ENCODE measurements around the gene IL13RA1.
A peak's percentile ranks its signal among the peaks of the same experiment; 100 is the strongest.
"Not testable (repeated sequence)": the region's sequence is repeated elsewhere in the genome, so short reads cannot be mapped to it uniquely, and the experiment has no call there.

The IL13RA1 gene

GRCh38 chrX:118795528-118796280 lies 68.3 kb downstream of the IL13RA1 start:
- Mint-ChIP-seq H3K27ac (no peak overlapping the region), H3K4me3 (no peak overlapping the region), H3K36me3 (peaks cover 15% of the 10 kb centered on the region), H3K27me3 (no peaks in the 10 kb centered on the region), H3K9me3 (no peaks in the 10 kb centered on the region), H3K4me1 (no peaks in the 10 kb centered on the region)
- ATAC-seq: no peak

GRCh38 chrX:118802857-118803256 lies 75.5 kb downstream of the IL13RA1 start:
- Mint-ChIP-seq H3K4me3 (no peak overlapping the region), H3K27me3 (no peaks in the 10 kb centered on the region), H3K36me3 (no peaks in the 10 kb centered on the region), H3K9me3 (no peaks in the 10 kb centered on the region), H3K27ac (no peak overlapping the region), H3K4me1 (peaks cover 5% of the 10 kb centered on the region)
- no peak for ATAC-seq

GRCh38 chrX:118807151-118808017 lies 80.0 kb downstream of the IL13RA1 start:
- Mint-ChIP-seq H3K36me3 (no peaks in the 10 kb centered on the region), H3K27me3 (no peaks in the 10 kb centered on the region), H3K9me3 (no peaks in the 10 kb centered on the region), H3K4me3 (no peak overlapping the region), H3K27ac (no peak overlapping the region), H3K4me1 (peaks cover 5% of the 10 kb centered on the region)
- ATAC-seq: peak; percentile 54

GRCh38 chrX:118817257-118817656 lies 89.9 kb downstream of the IL13RA1 start:
- H3K27me3 Mint-ChIP-seq, H3K4me1 Mint-ChIP-seq, ATAC-seq, H3K36me3 Mint-ChIP-seq, H3K4me3 Mint-ChIP-seq, H3K9me3 Mint-ChIP-seq, H3K27ac Mint-ChIP-seq: not testable (repeated sequence)

- peak; percentile 75 for ATAC-seq
- H3K4me3 Mint-ChIP-seq: peak within 1 kb of the TSS; percentile 86
- H3K36me3 Mint-ChIP-seq: no peaks in the 10 kb centered on the region
- peaks cover 49% of the 10 kb centered on the region for H3K27me3 Mint-ChIP-seq
- peak within 1 kb of the TSS; percentile 71 for H3K27ac Mint-ChIP-seq
- H3K4me1 Mint-ChIP-seq: peaks cover 30% of the 10 kb centered on the region
- H3K9me3 Mint-ChIP-seq: no peaks in the 10 kb centered on the region
Measured at GRCh38 chrX:118823263-118824172, 96.1 kb downstream of the IL13RA1 start, which contains the start of gene ZCCHC12. Gene ZCCHC12 (plus strand): TSS chrX:118823824. CDS start chrX:118825245, 1,421 bp downstream.

GRCh38 chrX:118824173-118824730 lies 96.8 kb downstream of the IL13RA1 start:
- no peaks in the 10 kb centered on the region for H3K9me3 Mint-ChIP-seq
- peaks cover 30% of the 10 kb centered on the region for H3K4me1 Mint-ChIP-seq
- peak overlapping the region; percentile 86 for H3K4me3 Mint-ChIP-seq
- no peak for ATAC-seq
- peaks cover 56% of the 10 kb centered on the region for H3K27me3 Mint-ChIP-seq
- H3K27ac Mint-ChIP-seq: peak overlapping the region; percentile 71
- no peaks in the 10 kb centered on the region for H3K36me3 Mint-ChIP-seq

- Mint-ChIP-seq H3K27ac (no peak overlapping the region), H3K27me3 (peaks cover 64% of the 10 kb centered on the region), H3K36me3 (no peaks in the 10 kb centered on the region), H3K4me3 (no peak overlapping the region), H3K9me3 (no peaks in the 10 kb centered on the region), H3K4me1 (peaks cover 30% of the 10 kb centered on the region)
- ATAC-seq: no peak
Measured at GRCh38 chrX:118825227-118825626, 97.8 kb downstream of the IL13RA1 start.

- Mint-ChIP-seq H3K4me1 (no peaks in the 10 kb centered on the region), H3K9me3 (no peaks in the 10 kb centered on the region), H3K27ac (no peak overlapping the region), H3K4me3 (peak overlapping the region; percentile 70), H3K36me3 (no peaks in the 10 kb centered on the region), H3K27me3 (no peaks in the 10 kb centered on the region)
- ATAC-seq: peak; percentile 83
Measured at GRCh38 chrX:118839334-118839958, 112.0 kb downstream of the IL13RA1 start.
